HepG2 (cell line): ENCODE data around the gene CMTM3. TPM values are rescaled to one million over a fixed set of nuclear protein-coding genes. Genes with fewer than 3 reads are reported as not detected.

Experiments
- ATF1 ChIP-seq: IDR thresholded peaks from 2 replicates; pipeline ENCODE4 v1.6.1; 2016; ENCODE audit warnings: mild to moderate bottlenecking, control low read depth
- BATF2 ChIP-seq: sonication (generic); formaldehyde crosslinking; IDR thresholded peaks from 2 replicates; pipeline ENCODE4 v1.8.0; 2022; ENCODE audit warnings: mild to moderate bottlenecking, missing genetic modification reagents, moderate library complexity
- CCDC6 ChIP-seq: sonication (generic); formaldehyde crosslinking; IDR thresholded peaks from 2 replicates; pipeline ENCODE4 v1.8.1; 2022; ENCODE audit warnings: mild to moderate bottlenecking, missing genetic modification reagents, moderate library complexity
- FOXP4 ChIP-seq: sonication (generic); formaldehyde crosslinking; IDR thresholded peaks from 2 replicates; pipeline ENCODE4 v1.4.0; 2020; ENCODE audit warnings: missing genetic modification reagents
- FUBP1 ChIP-seq: sonication (generic); formaldehyde crosslinking; IDR thresholded peaks from 2 replicates; pipeline ENCODE4 v1.5.1; 2020; ENCODE audit warnings: missing genetic modification reagents, mild to moderate bottlenecking, borderline replicate concordance
- KLF6 ChIP-seq: IDR thresholded peaks from 2 replicates; pipeline ENCODE4 v1.8.0; 2016; ENCODE audit warnings: missing biosample characterization, missing genetic modification reagents
- RXRA ChIP-seq: sonication (generic); formaldehyde crosslinking; IDR thresholded peaks from 2 replicates; pipeline ENCODE4 v1.5.1; 2020; ENCODE audit warnings: missing genetic modification reagents
- SATB2 ChIP-seq: sonication (generic); formaldehyde crosslinking; IDR thresholded peaks from 2 replicates; pipeline ENCODE4 v1.5.0; 2020; ENCODE audit warnings: missing genetic modification reagents
- SNRNP70 ChIP-seq: fragments of 200-400 bp; formaldehyde crosslinking; IDR thresholded peaks from 2 replicates; pipeline ENCODE4 v1.6.1; 2017; ENCODE audit warnings: mild to moderate bottlenecking, low read depth, low read length, moderate library complexity
- STAT5B ChIP-seq: sonication (generic); formaldehyde crosslinking; IDR thresholded peaks from 2 replicates; pipeline ENCODE4 v1.4.0; 2020; ENCODE audit warnings: missing genetic modification reagents
- ZKSCAN8 ChIP-seq: IDR thresholded peaks from 2 replicates; pipeline ENCODE4 v1.6.1; 2016; ENCODE audit warnings: borderline replicate concordance, missing genetic modification reagents, missing compliant biosample characterization
- ZNF234 ChIP-seq: sonication (generic); formaldehyde crosslinking; conservative IDR thresholded peaks from 2 replicates; pipeline ENCODE4 v1.5.1; 2020; ENCODE audit warnings: mild to moderate bottlenecking, missing genetic modification reagents
- ZNF235 ChIP-seq: sonication (generic); formaldehyde crosslinking; IDR thresholded peaks from 2 replicates; pipeline ENCODE4 v1.8.1; 2023; ENCODE audit warnings: mild to moderate bottlenecking, missing genetic modification reagents, borderline replicate concordance
- ZNF790 ChIP-seq: sonication (generic); formaldehyde crosslinking; IDR thresholded peaks from 2 replicates; pipeline ENCODE4 v1.8.0; 2022; ENCODE audit warnings: missing genetic modification reagents, mild to moderate bottlenecking, borderline replicate concordance
- ZNF816 ChIP-seq: sonication (generic); formaldehyde crosslinking; IDR thresholded peaks from 2 replicates; pipeline ENCODE4 v1.8.0; 2022; ENCODE audit warnings: missing genetic modification reagents, mild to moderate bottlenecking, borderline replicate concordance
- polyA plus RNA-seq, 8 experiments: library from polyadenylated mRNA; depleted of rRNA in 3 of 8; stranded (reverse) in 7 of 8; unstranded in 1 of 8; fragments of >200 nt; fragmentation: Illumina TruSeq in 4 of 8; extraction: Trizol in 4 of 8; gene quantifications; 2 replicates each; pipeline versions ENCODE4 v1.2.1 to v1.2.3, GENCODE V29; 2011 to 2016; ENCODE audit warnings: low read depth in 4 of 8, missing spikeins in 1 of 8, mixed read lengths in 1 of 8; ENCODE audit not compliant: insufficient read depth in 1 of 8
- total RNA-seq, 5 experiments: library from RNA; depleted of rRNA; stranded (reverse); fragments of >200 nt; fragmentation: Illumina TruSeq; extraction: Trizol; gene quantifications; 2 replicates each; pipeline ENCODE4 v1.2.3, GENCODE V29; 2016; ENCODE audit warnings: low read depth in 1 of 5
- TF ChIP-seq, protein P1 (sequence below): sonication (generic); formaldehyde crosslinking; IDR thresholded peaks from 2 replicates; pipeline ENCODE4 v1.4.0; 2020; ENCODE audit warnings: mild to moderate bottlenecking, missing genetic modification reagents
- TF ChIP-seq, protein P2 (sequence below): sonication (generic); formaldehyde crosslinking; IDR thresholded peaks from 2 replicates; pipeline ENCODE4 v1.5.0; 2020; ENCODE audit warnings: mild to moderate bottlenecking, missing genetic modification reagents

The CMTM3 gene
- total and polyA plus RNA-seq, 2 of the 13 experiments (the other 11 are each of a cell fraction or from before 2014, with no cell fraction given), result 29.2 to 48.7 TPM

DNA sequence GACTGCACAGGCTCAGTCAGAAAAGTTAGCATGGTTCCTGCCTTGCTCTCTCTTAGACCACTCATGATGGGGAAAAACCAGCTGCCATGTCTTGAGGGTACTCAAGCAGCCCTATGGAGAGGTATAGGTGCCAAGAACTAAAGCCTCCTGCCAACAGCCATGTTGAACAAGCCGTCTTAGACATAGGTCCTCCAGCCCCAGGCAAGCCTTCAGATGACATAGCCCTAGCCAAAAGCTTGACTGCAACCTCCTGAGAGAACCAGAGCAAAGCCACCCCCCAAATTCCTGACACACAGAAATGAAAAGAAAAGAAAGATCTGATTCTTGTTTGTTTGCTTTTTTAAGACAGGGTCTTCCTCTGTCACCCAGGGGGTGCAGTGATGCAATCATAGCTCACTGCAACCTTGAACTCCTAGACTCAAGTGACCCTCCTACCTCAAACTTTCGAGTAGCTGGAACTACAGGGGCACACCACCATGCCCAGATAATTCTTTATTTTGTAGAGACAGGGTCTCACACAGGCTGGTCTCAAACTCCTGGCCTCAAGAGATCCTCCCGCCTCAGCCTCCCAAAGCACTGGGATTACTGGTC lies 36.3 kb downstream of the CMTM3 start (continued):
- TF ChIP-seq, protein P1, sequence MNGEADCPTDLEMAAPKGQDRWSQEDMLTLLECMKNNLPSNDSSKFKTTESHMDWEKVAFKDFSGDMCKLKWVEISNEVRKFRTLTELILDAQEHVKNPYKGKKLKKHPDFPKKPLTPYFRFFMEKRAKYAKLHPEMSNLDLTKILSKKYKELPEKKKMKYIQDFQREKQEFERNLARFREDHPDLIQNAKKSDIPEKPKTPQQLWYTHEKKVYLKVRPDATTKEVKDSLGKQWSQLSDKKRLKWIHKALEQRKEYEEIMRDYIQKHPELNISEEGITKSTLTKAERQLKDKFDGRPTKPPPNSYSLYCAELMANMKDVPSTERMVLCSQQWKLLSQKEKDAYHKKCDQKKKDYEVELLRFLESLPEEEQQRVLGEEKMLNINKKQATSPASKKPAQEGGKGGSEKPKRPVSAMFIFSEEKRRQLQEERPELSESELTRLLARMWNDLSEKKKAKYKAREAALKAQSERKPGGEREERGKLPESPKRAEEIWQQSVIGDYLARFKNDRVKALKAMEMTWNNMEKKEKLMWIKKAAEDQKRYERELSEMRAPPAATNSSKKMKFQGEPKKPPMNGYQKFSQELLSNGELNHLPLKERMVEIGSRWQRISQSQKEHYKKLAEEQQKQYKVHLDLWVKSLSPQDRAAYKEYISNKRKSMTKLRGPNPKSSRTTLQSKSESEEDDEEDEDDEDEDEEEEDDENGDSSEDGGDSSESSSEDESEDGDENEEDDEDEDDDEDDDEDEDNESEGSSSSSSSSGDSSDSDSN (CRISPR knock-in tag), result peak; percentile 38; the same call in 1 of the 2 replicates
- no peak for TF ChIP-seq BATF2 (CRISPR knock-in tag)
- TF ChIP-seq STAT5B (CRISPR knock-in tag), result no peak
- no peak for TF ChIP-seq ATF1 (CRISPR knock-in tag)
- peak; percentile 51; the same call in 1 of the 2 replicates for TF ChIP-seq RXRA (CRISPR knock-in tag)
- TF ChIP-seq, protein P2, sequence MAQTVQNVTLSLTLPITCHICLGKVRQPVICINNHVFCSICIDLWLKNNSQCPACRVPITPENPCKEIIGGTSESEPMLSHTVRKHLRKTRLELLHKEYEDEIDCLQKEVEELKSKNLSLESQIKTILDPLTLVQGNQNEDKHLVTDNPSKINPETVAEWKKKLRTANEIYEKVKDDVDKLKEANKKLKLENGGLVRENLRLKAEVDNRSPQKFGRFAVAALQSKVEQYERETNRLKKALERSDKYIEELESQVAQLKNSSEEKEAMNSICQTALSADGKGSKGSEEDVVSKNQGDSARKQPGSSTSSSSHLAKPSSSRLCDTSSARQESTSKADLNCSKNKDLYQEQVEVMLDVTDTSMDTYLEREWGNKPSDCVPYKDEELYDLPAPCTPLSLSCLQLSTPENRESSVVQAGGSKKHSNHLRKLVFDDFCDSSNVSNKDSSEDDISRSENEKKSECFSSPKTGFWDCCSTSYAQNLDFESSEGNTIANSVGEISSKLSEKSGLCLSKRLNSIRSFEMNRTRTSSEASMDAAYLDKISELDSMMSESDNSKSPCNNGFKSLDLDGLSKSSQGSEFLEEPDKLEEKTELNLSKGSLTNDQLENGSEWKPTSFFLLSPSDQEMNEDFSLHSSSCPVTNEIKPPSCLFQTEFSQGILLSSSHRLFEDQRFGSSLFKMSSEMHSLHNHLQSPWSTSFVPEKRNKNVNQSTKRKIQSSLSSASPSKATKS (CRISPR knock-in tag), result no peak
- TF ChIP-seq FUBP1 (CRISPR knock-in tag), result no peak
- no peak for TF ChIP-seq ZNF816 (CRISPR knock-in tag)
- no peak for TF ChIP-seq SNRNP70
- no peak for TF ChIP-seq ZKSCAN8 (CRISPR knock-in tag)
- TF ChIP-seq KLF6 (CRISPR knock-in tag), result no peak
- TF ChIP-seq CCDC6 (CRISPR knock-in tag), result no peak
- no peak for TF ChIP-seq ZNF234 (CRISPR knock-in tag)
- TF ChIP-seq ZNF235, result no peak
- TF ChIP-seq ZNF790 (CRISPR knock-in tag), result no peak
- TF ChIP-seq SATB2 (CRISPR knock-in tag), result no peak
- peak; percentile 60 for TF ChIP-seq FOXP4 (CRISPR knock-in tag)
